ENCODE data around the gene IMP3.

The IMP3 gene

GRCh38 chr15:75661100-75661755 is 21.2 kb upstream of the IMP3 start:
- H3K27ac ChIP-seq = peak overlapping the region; percentile 42
- no peak for TF ChIP-seq CTCF (IDR thresholded peaks at IDR 0.05)
- H3K79me2 ChIP-seq = no peaks in the 10 kb centered on the region
- no peaks in the 10 kb centered on the region for H3K36me3 ChIP-seq (ENCODE audit: control insufficient read depth, insufficient read depth, low read length)
- no peak overlapping the region for H3K9ac ChIP-seq
- H3K4me1 ChIP-seq = no peaks in the 10 kb centered on the region
- H3K4me2 ChIP-seq (ENCODE audit: low read length) = no peak overlapping the region
- H2AFZ ChIP-seq = peak overlapping the region; percentile 50
- no peak overlapping the region for H3K4me3 ChIP-seq (ENCODE audit: low read depth, low read length)
- H3K27me3 ChIP-seq (ENCODE audit: control insufficient read depth, insufficient read depth, low read length) = no peaks in the 10 kb centered on the region
- H3K9me3 ChIP-seq (ENCODE audit: control insufficient read depth, low read length) = no peaks in the 10 kb centered on the region

GRCh38 chr15:75659928-75660645 is 20.1 kb upstream of the IMP3 start:
- Histone ChIP-seq H3K4me1 (no peaks in the 10 kb centered on the region), H3K4me2 (ENCODE audit: low read length) (no peak overlapping the region), H3K27me3 (ENCODE audit: control insufficient read depth, insufficient read depth, low read length) (no peaks in the 10 kb centered on the region), H3K4me3 (ENCODE audit: low read depth, low read length) (no peak overlapping the region), H3K36me3 (ENCODE audit: control insufficient read depth, insufficient read depth, low read length) (no peaks in the 10 kb centered on the region), H3K27ac (no peak overlapping the region), H3K79me2 (no peaks in the 10 kb centered on the region), H2AFZ (no peak overlapping the region), H3K9me3 (ENCODE audit: control insufficient read depth, low read length) (no peaks in the 10 kb centered on the region), H3K9ac (no peak overlapping the region)
- TF ChIP-seq CTCF (IDR thresholded peaks at IDR 0.05) = no peak

GRCh38 chr15:75659141-75659771 is 19.2 kb upstream of the IMP3 start:
- no peak overlapping the region for H2AFZ ChIP-seq
- H3K27me3 ChIP-seq (ENCODE audit: control insufficient read depth, insufficient read depth, low read length) = no peaks in the 10 kb centered on the region
- no peaks in the 10 kb centered on the region for H3K4me1 ChIP-seq
- no peak overlapping the region for H3K4me2 ChIP-seq (ENCODE audit: low read length)
- no peaks in the 10 kb centered on the region for H3K79me2 ChIP-seq
- TF ChIP-seq CTCF (IDR thresholded peaks at IDR 0.05) = no peak
- no peaks in the 10 kb centered on the region for H3K36me3 ChIP-seq (ENCODE audit: control insufficient read depth, insufficient read depth, low read length)
- no peaks in the 10 kb centered on the region for H3K9me3 ChIP-seq (ENCODE audit: control insufficient read depth, low read length)
- no peak overlapping the region for H3K4me3 ChIP-seq (ENCODE audit: low read depth, low read length)
- H3K27ac ChIP-seq = no peak overlapping the region
- no peak overlapping the region for H3K9ac ChIP-seq

- H2AFZ ChIP-seq = no peak overlapping the region
- H3K9ac ChIP-seq = no peak overlapping the region
- no peaks in the 10 kb centered on the region for H3K27me3 ChIP-seq (ENCODE audit: control insufficient read depth, insufficient read depth, low read length)
- H3K4me3 ChIP-seq (ENCODE audit: low read depth, low read length) = no peak overlapping the region
- H3K4me2 ChIP-seq (ENCODE audit: low read length) = no peak overlapping the region
- H3K9me3 ChIP-seq (ENCODE audit: control insufficient read depth, low read length) = no peaks in the 10 kb centered on the region
- no peak overlapping the region for H3K27ac ChIP-seq
- H3K4me1 ChIP-seq = no peaks in the 10 kb centered on the region
- no peaks in the 10 kb centered on the region for H3K36me3 ChIP-seq (ENCODE audit: control insufficient read depth, insufficient read depth, low read length)
- TF ChIP-seq CTCF (IDR thresholded peaks at IDR 0.05) = no peak
- no peaks in the 10 kb centered on the region for H3K79me2 ChIP-seq
Measured at GRCh38 chr15:75656813-75657212, 16.8 kb upstream of the IMP3 start.

Data from parathyroid adenoma (tissue), 2 donors.